GM19025 (cell line): ENCODE results near the gene NHEJ1.

ENCODE experiments used
- ATAC-seq: cut with Tn5 transposase; IDR thresholded peaks from one replicate; pipeline ENCODE4 v1.9.1; 2021; ENCODE audit warnings: mild to moderate bottlenecking, low read depth, moderate library complexity; ENCODE audit not compliant: unreplicated experiment

NHEJ1 gene

GRCh38 chr2:219060821-219061791 lies 99.5 kb downstream of the NHEJ1 start, which contains the start of gene IHH:
TSS of gene IHH (minus strand) at chr2:219060921. CDS start at chr2:219060467, 454 bp downstream.
- no peak for ATAC-seq

- no peak for ATAC-seq
These were observed 100.6 kb downstream of the NHEJ1 start for GRCh38 chr2:219059725-219060682.

- ATAC-seq, result no peak
These were observed 101.3 kb downstream of the NHEJ1 start for GRCh38 chr2:219059375-219059724.

DNA sequence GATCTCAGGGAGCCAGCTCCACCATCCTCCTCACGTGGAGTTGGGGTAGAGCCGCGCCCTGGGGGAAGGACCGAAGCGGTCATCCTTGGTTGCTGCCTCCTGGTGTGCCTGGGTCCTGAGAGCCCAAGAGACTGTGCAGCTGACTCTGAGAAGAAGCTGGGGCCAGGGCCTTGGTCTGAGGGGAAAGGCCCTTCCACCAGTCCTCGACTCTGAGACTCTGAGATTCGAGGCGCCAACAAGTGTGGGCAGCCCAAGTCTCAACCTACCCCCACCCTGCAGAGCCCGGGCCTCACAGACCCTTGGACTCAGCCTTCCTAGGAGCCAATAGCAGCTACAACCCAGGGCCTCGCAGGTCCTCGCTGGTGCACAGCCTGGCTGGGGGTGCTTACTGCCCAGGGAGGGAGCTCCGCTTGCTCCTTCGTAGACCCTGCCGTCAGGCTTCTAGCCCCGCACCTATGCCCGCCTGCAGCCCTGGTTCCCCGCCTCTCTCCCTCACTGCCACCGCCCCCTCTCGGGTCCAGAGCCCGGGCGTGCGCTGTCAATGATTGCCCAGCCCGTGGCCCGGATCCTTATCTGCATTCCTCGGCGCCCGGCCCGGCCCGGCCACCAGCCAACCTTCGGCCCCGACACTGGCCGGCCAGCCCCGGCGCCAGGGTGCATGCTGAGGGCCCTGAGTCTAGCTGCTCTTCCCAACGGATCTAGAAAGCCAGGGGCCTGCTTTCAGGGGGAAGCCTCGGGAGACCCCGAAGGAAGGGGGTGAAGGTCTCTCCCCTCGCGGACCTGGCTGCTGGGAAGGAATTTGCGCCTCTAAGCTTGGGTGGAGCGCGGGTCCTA lies 101.9 kb downstream of the NHEJ1 start:
- no peak for ATAC-seq

- ATAC-seq, result peak; percentile 94
These were observed 102.7 kb downstream of the NHEJ1 start for GRCh38 chr2:219057709-219058540.

GRCh38 chr2:219056896-219057708 lies 103.5 kb downstream of the NHEJ1 start:
- ATAC-seq, result no peak

GRCh38 chr2:219056176-219056895 lies 104.3 kb downstream of the NHEJ1 start:
- no peak for ATAC-seq

- ATAC-seq, result no peak
These were observed 105.4 kb downstream of the NHEJ1 start for GRCh38 chr2:219054956-219055903.

DNA sequence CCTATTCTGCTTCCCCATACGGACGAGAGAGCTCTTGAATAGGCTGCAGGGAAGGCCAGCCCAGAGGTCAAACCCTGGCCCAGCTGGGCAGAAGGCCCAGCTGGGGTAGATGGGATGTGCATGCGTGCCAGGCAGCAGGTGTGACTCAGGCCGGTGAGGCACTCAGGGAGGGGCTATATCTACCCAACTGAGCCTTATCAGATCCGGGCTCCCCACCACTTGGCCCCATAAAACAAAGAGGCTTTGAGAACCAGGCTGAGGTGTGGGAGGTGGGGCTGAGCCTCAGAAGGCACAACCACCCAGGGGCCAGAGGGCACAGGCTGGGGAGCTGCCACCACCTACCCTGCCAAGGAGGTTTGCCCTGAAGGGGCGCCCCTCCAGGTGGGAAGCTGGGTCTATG lies 111.3 kb downstream of the NHEJ1 start:
- ATAC-seq, result no peak

DNA sequence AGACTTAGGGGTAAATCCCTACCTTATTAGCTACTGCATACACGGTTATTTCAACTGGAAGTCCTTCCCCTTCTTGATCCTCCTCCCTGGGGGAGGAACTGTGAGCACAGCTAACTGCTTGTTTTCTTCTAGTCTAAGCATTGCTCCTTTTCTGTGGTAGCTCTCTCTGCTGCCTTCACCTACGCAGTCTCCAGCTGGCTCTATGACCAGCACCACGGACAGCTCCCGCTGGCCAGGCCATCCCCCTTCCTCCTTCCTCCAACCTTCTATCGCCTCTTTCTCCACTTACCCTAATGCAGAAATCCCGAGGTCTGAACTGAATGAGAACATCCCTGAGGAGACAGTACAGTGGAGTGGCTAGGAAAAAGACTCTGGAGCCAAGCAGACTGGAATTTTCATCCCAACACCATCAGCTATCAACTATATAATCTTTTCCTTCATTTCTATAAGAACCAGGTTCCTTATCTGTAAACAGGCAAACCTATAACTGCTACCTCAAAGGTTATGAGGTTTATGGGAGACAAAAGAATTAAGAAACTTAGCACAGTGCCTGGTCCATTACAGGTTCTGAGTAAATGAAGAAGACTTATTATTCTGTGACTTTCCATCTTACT lies 114.6 kb downstream of the NHEJ1 start:
- ATAC-seq, result no peak

DNA sequence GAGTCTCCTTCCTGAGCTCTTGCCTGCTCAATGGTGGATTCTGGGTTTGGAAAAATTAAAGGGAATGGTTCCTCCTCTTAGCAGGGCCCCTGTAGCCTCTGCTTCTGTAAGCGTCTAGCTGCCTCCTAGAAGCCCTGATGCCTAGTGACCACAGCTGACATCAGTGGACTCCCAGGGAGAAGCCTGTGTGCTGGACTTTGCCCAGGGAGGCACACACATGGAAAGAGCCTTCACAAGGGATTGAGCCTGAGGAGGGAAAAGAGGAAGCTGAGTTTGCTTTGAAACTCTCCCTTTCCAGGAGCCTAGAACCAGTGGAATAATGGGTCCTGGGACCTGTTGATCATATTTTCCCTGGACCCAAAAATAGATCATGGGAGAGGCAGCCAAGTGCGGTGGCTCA lies 117.9 kb downstream of the NHEJ1 start:
- ATAC-seq, result no peak

GRCh38 chr2:219042157-219042556 lies 118.5 kb downstream of the NHEJ1 start:
- ATAC-seq, result no peak

- ATAC-seq, result no peak
These were observed 119.4 kb downstream of the NHEJ1 start, which contains the start of gene CFAP65 for GRCh38 chr2:219041252-219041651. TSS of gene CFAP65 (minus strand) at chr2:219041516. CDS start at chr2:219039048, 2,468 bp downstream.

DNA sequence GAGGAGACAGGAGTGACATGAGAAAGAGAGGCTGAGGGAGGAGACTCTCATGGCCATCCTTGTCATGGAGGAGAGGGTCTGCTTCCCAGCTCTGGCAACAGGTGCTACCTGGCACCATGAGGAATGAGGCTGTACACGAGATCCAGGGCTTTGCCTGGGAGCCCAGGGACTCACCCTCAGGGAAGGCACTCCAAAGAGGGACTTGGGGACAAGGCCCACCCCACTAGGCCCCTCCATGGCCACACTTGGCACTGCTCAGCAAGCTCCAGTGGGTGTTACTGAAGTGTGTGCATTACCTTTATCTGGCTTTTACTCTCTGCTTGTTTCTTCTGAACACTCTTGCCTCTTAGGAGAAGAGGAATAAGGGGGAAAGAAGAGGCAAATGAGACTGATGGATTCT lies 122.0 kb downstream of the NHEJ1 start:
- no peak for ATAC-seq

GRCh38 chr2:219037783-219038499 lies 122.7 kb downstream of the NHEJ1 start:
- no peak for ATAC-seq

DNA sequence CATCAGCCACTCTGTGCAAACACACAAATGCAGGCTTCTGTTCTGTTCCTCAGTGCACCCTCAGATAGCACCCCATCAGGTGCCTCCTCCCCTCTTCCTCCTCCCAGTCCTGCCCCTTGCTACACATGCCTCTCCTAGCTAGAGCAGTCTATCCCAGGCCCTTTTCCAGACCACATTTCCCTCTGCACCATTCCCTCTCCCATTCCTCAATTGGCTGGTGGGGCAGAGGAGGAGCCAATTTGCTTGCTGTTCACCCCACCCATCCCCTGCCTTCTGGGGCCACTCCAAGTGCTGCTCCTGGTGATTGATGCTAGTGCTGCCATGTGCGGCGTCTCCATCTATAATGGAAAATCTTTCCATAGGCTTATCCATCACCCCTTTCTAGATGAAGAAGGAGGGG lies 124.7 kb downstream of the NHEJ1 start:
- ATAC-seq, result no peak
